ENCODE data around the gene TMEM198.

- TF ChIP-seq EZH2phosphoT487 (IDR thresholded peaks at IDR 0.05; ENCODE audit: insufficient read depth, low read depth): no peak
- TF ChIP-seq EZH2 (IDR thresholded peaks at IDR 0.05; ENCODE audit: insufficient read depth, poor library complexity, severe bottlenecking): no peak
Observed at GRCh38 chr2:219500135-219500534, 43.7 kb upstream of the TMEM198 start.

Measured in GM23248 (cell line).